LoVo (cell line): ENCODE results near the gene POLD2.

ENCODE experiments used
- DNase-seq: peaks from one replicate; pipeline ENCODE4 v3.0.0-alpha.2; 2016; ENCODE audit warnings: low spot score

The POLD2 gene

GRCh38 chr7:44152971-44153947 is 29.9 kb upstream of the POLD2 start:
- DNase-seq, result no peak

- DNase-seq, result no peak
Observed at GRCh38 chr7:44151956-44152355, 28.6 kb upstream of the POLD2 start.

GRCh38 chr7:44150966-44151941 is 27.9 kb upstream of the POLD2 start:
- no peak for DNase-seq

- DNase-seq, result no peak
Observed at GRCh38 chr7:44150466-44150832, 27.1 kb upstream of the POLD2 start.

- DNase-seq, result no peak
Observed at GRCh38 chr7:44149571-44150465, 26.5 kb upstream of the POLD2 start.

GRCh38 chr7:44148961-44149536 is 25.7 kb upstream of the POLD2 start:
- no peak for DNase-seq

GRCh38 chr7:44148166-44148565 is 24.8 kb upstream of the POLD2 start:
- DNase-seq, result no peak

GRCh38 chr7:44147026-44147991 is 24.0 kb upstream of the POLD2 start:
- DNase-seq, result no peak

GRCh38 chr7:44145969-44146911 is 22.9 kb upstream of the POLD2 start:
- no peak for DNase-seq

- no peak for DNase-seq
Observed at GRCh38 chr7:44145479-44145968, 22.2 kb upstream of the POLD2 start.

- DNase-seq, result no peak
Observed at GRCh38 chr7:44144968-44145478, 21.7 kb upstream of the POLD2 start.

- DNase-seq, result no peak
Observed at GRCh38 chr7:44144426-44144967, 21.1 kb upstream of the POLD2 start.

- no peak for DNase-seq
Observed at GRCh38 chr7:44143646-44144250, 20.4 kb upstream of the POLD2 start.

- DNase-seq, result no peak
Observed at GRCh38 chr7:44142028-44142427, 18.7 kb upstream of the POLD2 start.

GRCh38 chr7:44141221-44141850 is 18.0 kb upstream of the POLD2 start, which contains the start of gene MYL7:
TSS of gene MYL7 (minus strand) at chr7:44141332. CDS start at chr7:44141305, 27 bp downstream.
- DNase-seq, result no peak

GRCh38 chr7:44140341-44140740 is 17.0 kb upstream of the POLD2 start:
- DNase-seq, result no peak
